ENCODE measurements around the gene PVALEF. TPM values are rescaled to one million over a fixed set of nuclear protein-coding genes. Genes with fewer than 3 reads are reported as not detected.

The PVALEF gene
- total RNA-seq, 4 donors from 2014 or later, result not detected

- intact Hi-C loops (cut with DNase I; ENCODE audit: low total_unique reads), result no loop called here
- no peak overlapping the region for H3K4me3 ChIP-seq (ENCODE audit: low read depth, poor library complexity, severe bottlenecking)
- TF ChIP-seq, protein P1, sequence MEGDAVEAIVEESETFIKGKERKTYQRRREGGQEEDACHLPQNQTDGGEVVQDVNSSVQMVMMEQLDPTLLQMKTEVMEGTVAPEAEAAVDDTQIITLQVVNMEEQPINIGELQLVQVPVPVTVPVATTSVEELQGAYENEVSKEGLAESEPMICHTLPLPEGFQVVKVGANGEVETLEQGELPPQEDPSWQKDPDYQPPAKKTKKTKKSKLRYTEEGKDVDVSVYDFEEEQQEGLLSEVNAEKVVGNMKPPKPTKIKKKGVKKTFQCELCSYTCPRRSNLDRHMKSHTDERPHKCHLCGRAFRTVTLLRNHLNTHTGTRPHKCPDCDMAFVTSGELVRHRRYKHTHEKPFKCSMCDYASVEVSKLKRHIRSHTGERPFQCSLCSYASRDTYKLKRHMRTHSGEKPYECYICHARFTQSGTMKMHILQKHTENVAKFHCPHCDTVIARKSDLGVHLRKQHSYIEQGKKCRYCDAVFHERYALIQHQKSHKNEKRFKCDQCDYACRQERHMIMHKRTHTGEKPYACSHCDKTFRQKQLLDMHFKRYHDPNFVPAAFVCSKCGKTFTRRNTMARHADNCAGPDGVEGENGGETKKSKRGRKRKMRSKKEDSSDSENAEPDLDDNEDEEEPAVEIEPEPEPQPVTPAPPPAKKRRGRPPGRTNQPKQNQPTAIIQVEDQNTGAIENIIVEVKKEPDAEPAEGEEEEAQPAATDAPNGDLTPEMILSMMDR (IDR thresholded peaks at IDR 0.05), result no peak
- no peak for TF ChIP-seq POLR2A (IDR thresholded peaks at IDR 0.05)
- DNase-seq (ENCODE audit: low spot score in 2 of 2), result no peak
- 80 to 81% methylated on average over 35 of the region's 39 CpGs for WGBS, 2 donors
Measured at GRCh38 chr17:81157848-81158687, 7.2 kb upstream of the PVALEF start.

DNA sequence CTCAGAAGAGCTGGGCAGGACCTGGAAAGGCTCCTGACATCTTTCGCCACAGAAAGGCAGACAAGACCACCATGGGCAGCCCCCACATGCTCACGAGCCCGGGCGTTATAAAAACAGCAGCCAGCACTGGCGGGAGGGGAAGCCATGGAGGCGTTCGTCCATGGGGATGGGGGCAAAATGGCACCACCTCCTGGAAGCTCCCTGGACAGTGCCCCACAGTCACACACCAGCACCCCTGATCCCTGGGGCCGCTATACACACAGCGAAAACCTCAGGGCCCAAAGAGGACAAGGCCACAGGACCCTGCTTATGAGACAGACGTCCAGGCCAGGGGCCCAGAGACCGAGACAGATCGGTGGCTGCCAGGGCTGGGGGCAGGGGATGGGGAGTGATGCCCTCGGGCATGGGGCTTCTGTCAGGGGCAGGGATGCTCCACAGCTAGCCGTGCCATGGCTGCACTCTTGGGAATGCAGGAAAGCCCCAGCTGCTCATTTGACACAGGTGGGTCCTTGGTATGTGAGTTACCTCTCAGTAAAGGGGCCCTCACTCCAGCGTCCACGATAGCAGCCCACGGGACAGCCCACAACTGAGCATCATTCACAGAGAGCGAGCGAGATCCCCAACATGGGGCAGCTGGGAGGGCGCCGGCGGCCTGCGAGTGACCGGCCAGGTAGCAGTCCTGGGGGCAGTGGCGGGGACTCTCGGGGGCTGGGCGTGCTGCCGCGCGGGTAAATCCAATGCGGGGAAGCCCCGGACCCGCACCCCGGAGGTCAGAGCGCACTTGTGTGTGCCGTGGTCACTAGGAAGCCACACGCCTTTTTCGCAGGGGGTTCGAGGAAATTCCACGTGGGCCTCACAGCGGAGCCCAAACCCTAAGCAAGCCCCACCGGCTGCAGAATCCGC is 6.4 kb upstream of the PVALEF start:
- WGBS, 2 donors, result 87 to 89% methylated on average over 42 to 43 of the region's 43 CpGs
- no peak for DNase-seq (ENCODE audit: low spot score in 2 of 2)
- intact Hi-C loops (cut with DNase I; ENCODE audit: low total_unique reads), result no loop called here
- no peak overlapping the region for H3K4me3 ChIP-seq (ENCODE audit: low read depth, poor library complexity, severe bottlenecking)
- TF ChIP-seq POLR2A (IDR thresholded peaks at IDR 0.05), result no peak
- TF ChIP-seq, protein P1 (IDR thresholded peaks at IDR 0.05), result no peak

DNA sequence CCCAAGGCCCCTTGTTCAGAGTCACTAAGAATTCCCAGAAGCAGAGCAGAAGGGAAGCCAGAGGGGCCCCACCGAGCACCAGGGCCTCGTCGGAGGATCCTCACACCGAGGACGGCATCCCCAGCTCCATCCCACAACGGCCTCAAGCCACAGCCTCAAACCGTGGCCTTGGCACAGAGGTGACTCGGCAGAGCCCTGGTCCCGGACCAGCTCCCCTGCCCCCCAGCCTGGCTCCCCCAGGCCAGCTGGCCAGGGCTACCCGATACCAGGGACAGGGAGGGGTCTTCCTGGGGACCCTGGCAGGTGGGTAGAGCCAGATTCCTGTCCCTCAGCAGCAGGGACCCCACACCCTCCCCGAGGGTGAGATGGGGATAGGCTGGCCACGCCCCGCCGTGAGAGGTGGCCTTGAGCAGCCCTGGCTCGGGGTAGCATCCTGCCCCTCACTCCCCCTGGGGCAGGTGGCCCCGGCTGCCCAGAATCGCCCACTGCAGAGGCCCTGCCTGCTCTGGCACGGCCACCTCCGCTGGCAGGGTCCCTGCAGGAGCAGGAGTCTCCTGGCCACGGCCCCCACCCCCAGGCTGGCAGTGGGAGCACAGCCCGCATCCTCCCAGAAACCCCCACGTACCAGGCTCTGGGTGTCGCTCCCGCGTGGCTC is 5.6 kb upstream of the PVALEF start:
- no peak for DNase-seq (ENCODE audit: low spot score in 2 of 2)
- no peak overlapping the region for H3K4me3 ChIP-seq (ENCODE audit: low read depth, poor library complexity, severe bottlenecking)
- intact Hi-C loops (cut with DNase I; ENCODE audit: low total_unique reads), result no loop called here
- 61% methylated on average over 20 to 22 of the region's 25 CpGs for WGBS, 2 donors
- no peak for TF ChIP-seq POLR2A (IDR thresholded peaks at IDR 0.05)

DNA sequence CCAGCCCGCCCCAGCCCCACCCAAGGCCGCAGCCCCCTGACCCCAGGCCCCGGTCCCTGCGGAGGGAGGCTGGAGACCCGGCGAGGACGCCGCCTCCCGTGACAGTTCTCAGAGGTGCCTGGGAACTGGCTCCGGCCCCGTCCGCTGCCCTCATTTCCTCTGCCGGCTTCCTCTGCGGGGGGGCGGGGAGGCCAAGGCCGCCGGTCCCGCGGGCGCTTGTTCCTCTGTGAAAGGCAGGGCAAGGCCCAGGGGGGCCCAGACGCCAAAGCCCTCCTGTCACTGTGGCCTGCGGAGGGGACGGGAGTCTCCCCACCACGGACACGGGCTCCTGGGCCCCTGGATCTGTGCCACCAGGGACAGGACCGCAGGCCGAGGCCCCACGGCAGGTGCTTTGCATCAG is 5.0 kb upstream of the PVALEF start:
- 20 to 41% methylated on average over 1 to 12 of the region's 28 CpGs for WGBS, 2 donors
- DNase-seq (ENCODE audit: low spot score in 2 of 2), result no peak
- TF ChIP-seq POLR2A (IDR thresholded peaks at IDR 0.05), result no peak
- TF ChIP-seq, protein P1 (IDR thresholded peaks at IDR 0.05), result no peak
- intact Hi-C loops (cut with DNase I; ENCODE audit: low total_unique reads), result no loop called here
- no peak overlapping the region for H3K4me3 ChIP-seq (ENCODE audit: low read depth, poor library complexity, severe bottlenecking)

DNA sequence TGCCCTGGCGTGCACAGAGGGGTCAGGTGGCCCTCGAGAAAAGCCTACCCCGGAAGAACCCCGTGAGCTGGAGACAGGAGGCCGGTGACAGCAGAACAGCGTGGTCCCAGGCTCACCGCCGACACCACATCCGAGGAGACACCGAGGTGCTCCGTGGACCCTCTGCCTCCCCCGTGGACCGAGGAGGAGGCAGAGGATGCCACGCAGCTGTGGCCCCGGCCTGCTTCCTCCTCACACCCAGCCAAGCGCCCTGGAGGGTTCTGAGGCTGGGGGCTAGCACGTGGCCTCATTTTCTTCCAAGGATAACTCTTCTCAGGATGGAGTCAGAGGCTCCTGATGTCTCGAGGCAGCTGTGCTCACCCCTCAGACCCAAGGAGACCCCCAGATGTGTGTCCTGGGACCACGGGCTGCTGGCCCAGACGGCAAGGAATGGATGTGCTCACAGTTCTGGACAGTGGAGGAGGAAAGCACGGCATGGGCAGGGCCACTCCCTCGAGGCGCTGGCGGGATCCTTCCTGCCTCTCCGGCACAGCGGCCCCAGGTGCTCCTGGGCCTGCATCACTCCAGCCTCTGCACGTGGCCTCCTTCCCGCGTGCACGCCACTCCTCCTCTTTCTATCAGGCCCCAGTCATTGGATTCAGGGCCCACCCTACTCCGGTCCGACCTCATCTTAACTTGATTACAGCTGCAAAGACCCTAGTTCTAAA is 4.4 kb upstream of the PVALEF start:
- 68 to 69% methylated on average over 24 to 28 of the region's 32 CpGs for WGBS, 2 donors
- TF ChIP-seq POLR2A (IDR thresholded peaks at IDR 0.05), result no peak
- TF ChIP-seq, protein P1 (IDR thresholded peaks at IDR 0.05), result no peak
- intact Hi-C loops (cut with DNase I; ENCODE audit: low total_unique reads), result no loop called here
- H3K4me3 ChIP-seq (ENCODE audit: low read depth, poor library complexity, severe bottlenecking), result no peak overlapping the region
- no peak for DNase-seq (ENCODE audit: low spot score in 2 of 2)
